Ovary (tissue), 3 donors: Measurements from ENCODE around the gene CLNK.

Experiments used
- CTCF ChIP-seq, 3 donors: fragments of 450-650 bp in 2 of 3; fragments of 200-600 bp in 1 of 3; IDR thresholded peaks; one replicate each; pipeline versions ENCODE4 v1.5.1 to v1.8.0; 2016 to 2022; ENCODE audit warnings: antibody characterized with exemption in 3 of 3, mild to moderate bottlenecking in 1 of 3
- EP300 ChIP-seq: sonication (generic); formaldehyde crosslinking; IDR thresholded peaks from one replicate; pipeline ENCODE4 v1.6.1; 2017; ENCODE audit warnings: antibody characterized with exemption
- POLR2A ChIP-seq: fragments of 450-650 bp; IDR thresholded peaks from one replicate; pipeline ENCODE4 v1.6.1; 2017; ENCODE audit warnings: antibody characterized with exemption, mild to moderate bottlenecking, moderate library complexity
- donor health status: DM: no; HTN: no; CAD: no.

GRCh38 chr4:10530137-10530786 is 154.3 kb downstream of the CLNK start:
- TF ChIP-seq CTCF (IDR thresholded peaks at IDR 0.05): no peak
- TF ChIP-seq EP300: no peak
- TF ChIP-seq POLR2A: no peak
